GM19193 (cell line): ENCODE data around the gene QRICH2.

Experiments used
- POLR2A ChIP-seq: IDR thresholded peaks from 4 replicates; pipeline ENCODE4 v1.6.1; 2011; ENCODE audit not compliant: insufficient read depth, insufficient read length; ENCODE audit errors: extremely low read depth

QRICH2 gene

DNA sequence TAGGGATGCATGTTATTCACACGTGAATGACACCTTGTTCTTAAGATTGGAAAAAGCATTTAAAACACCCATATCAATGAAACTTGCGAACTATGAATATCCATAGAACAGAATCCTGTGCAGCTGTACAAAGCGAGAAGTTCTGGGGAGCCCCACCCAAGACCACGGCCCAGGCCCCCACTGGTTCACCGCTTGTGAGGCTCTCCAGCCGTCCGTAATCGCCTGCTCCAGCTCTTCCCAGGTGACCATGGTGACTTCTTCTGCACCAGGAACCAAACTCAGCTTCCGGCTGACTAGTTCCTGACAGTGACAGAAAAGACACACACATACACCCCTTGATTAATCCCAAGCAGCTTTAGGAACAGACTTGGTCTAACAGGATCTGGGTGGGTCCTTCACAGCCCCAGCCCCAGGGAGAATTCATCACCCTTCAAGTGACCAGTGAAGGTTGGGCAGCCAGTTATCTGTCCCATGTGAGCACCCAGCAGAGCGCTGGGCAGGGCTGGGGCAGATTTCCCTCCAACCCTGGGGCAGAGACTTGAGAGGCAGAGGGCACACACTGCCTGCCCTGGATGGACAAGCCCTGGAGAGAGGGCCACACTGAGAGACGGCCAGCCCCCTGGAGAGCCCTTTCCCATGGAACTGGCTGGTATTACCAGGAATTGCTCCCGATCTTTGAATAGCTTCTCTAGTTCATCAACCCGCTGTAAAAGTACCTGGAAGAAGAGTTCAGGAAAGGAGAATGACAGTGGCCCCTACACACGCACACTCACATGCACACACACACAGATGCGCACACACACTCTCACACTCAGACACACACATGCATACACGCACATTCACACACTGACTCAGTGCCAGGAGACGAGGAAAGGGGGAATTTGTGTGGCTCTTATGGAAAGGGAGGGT is 3.6 kb downstream of the QRICH2 start:
- no peak for TF ChIP-seq POLR2A

DNA sequence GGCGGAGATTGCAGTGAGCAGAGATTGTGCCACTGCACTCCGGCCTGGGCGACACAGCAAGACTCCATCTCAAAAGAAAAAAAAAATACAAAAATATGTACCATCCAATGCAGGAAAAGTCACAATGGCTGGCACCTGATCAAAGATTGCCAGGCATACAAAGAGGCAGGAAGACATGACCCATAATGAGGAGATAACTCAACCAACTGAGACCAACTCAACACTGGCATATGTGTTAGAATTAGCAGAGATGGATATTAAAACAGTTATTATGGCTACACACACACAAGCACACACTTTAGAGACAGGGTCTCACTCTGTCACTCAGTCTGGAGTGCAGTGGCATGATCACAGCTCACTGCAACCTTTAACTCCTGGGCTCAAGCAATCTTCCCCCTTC is 10.6 kb downstream of the QRICH2 start:
- TF ChIP-seq POLR2A = no peak

DNA sequence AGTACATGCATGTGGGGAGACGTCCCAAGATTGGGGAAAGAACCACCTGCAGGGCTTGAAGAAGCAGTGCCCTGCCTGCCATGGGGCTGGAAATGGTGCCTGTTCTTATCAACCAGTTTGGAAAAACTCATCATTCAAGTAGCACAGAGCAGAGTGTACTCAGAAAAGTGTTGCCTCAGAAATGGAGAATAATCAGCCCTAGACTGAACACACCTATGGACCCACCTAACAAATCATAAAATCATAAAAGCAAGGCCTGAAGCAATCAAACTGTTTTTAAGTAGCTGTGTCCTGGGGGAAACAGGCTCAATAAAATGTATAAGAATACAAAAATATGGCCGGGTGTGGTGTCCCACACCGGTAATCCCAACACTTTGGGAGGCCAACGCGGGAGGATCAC is 11.2 kb downstream of the QRICH2 start:
- TF ChIP-seq POLR2A = no peak

DNA sequence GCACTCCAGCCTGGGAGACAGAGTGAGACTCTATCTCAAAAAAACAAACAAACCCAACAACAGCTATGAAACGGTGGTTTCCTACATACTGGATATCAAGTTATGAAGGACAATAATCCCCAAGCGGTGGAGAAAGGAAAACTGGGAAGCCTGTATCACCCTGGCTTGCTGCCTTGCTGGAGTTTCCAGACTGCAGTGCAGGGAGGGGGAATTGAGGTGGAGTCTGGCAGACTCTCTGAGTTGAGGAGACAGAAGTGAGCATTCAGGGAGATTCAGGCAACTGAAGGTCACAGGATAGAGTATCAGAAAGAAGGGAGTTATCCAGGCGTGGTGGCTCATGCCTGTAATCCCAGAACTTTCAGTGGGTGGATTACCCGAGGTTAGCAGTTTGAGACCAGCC is 11.9 kb downstream of the QRICH2 start:
- TF ChIP-seq POLR2A = no peak

DNA sequence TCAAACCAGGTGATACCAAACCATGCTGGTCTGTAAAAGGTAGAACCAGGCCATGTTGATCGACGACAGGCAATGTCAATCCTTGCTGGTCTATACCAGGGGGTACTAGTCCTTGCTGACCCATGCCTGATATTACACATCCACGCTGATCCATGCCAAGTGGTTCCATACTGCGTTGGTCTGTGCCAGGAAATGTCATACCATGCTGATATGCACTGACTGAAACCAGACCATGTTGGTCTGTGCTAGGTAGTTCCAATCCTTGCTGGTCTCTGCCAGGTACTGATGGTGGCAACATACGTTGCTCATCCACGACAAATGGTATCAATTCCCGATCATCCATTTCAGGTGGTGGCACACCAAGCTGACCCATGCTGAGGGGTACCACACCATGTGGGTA is 15.0 kb downstream of the QRICH2 start:
- no peak for TF ChIP-seq POLR2A

DNA sequence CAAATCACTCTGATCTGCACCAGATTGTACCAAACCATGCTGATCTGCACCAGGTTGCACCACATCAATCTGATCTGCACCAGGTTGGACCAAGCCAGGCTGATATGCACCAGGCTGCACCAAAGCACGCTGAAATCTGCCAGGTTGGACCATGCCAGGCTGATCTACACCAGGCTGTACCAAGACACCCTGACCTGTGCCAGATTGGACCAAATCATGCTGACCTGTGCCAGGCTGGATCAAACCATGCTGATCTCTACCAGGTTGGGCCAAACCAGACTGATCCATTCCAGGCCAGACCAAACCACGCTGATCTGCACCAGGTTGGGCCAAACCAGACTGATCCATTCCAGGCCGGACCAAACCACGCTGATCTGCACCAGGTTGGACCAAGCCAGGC is 15.5 kb downstream of the QRICH2 start:
- TF ChIP-seq POLR2A = no peak

DNA sequence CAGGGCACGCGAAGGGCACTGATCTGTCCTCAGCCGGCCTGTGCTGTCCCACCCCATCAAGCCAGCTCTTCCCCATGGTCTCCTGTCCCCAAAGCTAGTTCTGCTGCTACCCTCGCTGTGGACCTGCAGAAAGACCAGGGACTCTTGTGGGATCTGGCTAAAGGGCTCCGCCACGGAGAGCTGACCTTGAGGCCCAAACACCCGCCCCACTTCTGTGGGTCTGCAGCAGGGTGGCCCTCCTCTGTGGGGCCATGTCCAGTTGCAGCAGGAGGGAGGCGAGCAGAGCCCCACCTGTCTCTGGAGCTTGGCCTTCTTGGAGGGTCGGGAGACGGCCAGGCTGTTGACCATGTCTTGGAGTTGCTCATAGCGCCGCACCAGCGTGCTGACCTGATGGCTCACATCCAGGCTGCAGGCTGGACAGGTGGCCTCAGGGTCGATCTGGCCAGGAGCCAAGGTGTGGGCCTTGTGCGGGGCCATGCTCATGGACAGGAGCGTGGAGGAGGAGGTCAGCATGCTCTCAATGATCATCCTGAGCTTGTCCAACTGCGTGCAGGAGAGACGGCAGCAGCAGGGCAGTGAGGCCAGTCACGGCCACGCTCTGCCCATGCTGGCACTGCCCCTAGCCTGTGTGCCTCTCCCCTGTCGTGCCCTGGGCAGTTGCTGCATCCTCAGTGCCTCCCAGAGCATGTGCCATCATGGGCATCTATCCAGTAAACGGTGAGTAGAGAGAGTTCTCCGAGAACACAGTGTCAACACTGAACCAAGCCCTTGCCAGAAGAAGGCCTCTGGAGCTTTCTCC is 26.3 kb downstream of the QRICH2 start:
- TF ChIP-seq POLR2A = no peak

DNA sequence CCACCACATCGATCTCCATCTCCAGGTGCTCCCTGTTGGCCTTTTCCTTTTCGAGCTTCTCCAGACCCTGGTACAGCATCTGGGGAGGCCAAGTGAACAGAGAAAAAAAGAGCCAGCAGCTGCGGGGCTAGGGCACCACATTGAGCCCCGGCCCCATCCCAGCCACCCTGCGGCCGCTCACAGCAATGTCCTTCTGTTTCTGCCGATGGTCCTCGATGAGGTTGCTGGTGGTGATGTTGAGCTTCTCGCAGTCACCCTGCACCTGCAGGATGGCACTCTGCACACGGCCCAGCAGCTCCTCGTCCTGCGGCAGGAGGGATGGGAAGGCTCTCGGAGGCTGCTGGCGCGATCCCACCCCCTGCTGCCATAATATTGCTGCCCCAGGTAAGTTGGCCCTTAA is 27.4 kb downstream of the QRICH2 start:
- no peak for TF ChIP-seq POLR2A

DNA sequence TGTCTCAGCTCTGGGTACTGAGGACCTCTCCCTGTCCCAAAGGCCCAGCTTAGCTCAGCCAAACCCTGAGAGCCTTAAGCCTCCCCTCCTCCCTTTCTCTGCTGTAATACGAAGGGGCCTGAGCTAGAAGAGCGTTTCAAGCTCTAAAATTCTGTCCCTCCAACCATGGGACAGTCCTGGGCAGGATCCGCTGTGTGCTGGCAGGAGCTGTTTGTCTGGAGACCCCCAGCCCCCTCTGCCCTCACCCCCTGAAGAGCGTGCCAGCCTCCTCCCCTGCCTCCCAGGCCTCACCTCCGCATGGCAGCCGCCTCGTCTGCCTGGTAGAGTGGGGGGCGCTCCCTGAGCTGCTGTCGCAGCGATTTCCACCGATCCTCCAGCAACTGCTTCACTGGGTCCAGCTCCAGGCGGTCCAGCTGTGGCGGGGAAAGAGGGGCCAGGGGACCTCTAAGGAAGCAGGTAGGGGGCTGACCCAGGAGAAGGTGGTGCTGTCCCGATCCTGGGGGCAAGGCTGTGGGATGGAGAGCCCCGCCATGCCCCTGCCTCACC is 28.3 kb downstream of the QRICH2 start:
- TF ChIP-seq POLR2A = no peak

DNA sequence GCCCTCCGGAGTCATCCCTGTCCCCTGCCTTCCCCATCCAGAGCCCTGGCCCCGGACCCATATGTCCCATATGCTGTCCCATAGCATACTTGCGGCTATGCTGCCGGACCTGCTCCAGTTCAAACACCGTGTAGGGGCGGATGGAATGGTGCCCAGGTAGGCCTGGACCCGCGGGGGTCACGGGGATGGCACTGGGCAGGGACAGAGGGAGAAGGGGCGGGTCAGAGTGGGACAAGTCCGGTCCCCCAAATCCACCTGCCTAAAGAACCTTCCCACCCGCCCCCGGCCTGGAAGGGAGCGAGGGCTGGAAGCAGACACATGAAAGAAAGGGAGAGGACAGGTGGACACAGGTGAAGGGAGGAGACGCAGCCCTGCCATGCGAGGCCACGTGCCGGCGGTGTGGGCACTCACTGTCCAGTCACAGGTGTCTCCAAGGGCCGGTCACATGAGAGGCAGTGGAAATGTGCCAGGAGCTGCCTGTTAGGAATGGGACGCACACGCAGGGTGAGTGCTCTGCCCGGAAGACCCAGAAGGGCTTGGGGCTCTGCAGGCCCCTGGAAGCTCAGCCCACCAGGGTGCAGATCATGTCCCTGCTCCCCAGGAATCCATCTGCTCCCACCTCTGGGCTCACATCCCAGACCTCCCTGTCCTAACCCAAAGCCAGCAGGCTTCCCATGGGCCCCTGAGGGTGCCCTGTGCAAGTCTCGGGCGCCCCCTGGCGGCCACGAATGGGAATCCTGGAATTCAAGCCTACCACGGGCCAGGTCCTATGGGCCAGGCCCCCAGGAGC is 28.9 kb downstream of the QRICH2 start:
- TF ChIP-seq POLR2A = no peak

DNA sequence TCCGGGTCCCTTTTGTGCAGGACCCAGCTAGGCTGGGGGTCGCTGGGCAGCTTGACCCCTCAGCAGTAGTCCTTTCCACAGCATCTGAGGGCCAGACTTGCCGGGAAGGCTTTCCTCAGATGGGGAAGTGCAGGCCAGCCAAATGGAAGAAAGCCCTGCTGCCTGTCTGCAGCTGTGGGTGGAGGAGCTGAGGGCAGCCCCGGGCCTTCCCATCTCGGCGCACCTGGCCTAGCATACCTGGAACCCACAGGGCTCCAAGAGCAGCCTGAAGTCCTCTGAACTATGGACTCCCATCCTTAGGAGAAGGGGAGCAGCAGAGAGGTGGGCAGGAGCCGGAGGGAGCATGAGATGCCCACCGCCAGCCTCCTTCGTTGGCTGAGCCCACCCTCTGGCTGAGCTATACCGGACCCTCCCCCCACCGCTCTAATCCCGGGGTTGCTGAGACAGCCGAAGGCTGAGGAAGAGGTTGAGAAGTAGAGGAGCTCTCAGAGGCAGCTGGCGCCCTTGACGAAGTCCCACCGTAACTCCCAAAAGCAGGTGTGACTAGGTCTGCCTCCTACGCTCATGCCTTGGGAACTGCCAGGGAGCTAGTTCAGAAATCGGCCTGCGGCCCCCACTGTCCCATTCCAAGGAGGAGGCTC is 29.7 kb downstream of the QRICH2 start:
- TF ChIP-seq POLR2A = no peak

DNA sequence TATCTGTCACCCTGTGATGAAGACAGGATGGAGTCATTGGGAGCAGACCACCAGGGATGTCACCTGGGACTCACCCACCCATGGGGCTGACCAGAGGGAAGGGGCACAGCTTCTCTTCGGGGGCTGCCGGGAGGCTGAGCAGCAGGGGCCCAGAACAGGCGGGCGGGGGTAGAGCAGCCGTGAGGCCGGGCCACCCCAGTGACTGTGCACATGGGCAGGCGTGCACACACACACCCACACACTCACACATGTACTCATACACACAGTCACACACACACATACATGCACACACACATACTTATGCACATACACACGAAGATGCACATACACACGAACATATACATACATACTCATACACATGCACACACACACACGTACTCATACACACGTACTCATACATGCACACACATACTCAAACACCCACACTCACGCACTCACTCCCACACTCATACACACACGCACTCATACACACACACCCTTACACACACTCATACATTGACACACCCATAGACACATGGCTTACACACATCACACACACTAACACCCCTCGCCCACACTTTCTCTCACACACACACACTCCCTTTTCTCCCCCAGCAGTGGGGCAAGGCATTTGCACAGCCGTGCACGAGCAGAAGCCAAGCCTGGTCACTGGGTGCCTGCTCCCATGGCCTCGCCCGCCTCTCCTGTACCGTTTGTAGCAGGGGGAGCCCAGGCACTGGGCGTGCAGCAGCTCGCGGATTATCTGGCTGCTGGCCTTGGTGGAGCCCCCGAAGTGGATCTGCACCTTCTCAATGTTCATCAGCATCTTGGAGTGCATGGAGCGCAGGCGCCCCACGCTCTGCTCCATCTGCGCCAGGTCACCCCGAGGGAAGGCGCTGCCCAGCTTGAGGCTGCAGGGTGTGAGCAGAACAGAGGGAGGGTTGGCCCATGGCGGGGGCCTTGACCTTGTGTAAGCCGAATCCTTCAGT is 30.5 kb downstream of the QRICH2 start:
- no peak for TF ChIP-seq POLR2A
